GM12878 (cell line): ENCODE results near the gene SMIM5. TPM values are rescaled to one million over a fixed set of nuclear protein-coding genes. Genes with fewer than 3 reads are reported as not detected.

ENCODE experiments used
- ATAC-seq: fragments of 200-7000 bp; cut with Tn5 transposase; 3 replicates; pipeline ENCODE4 v1.9.1; 2020; ENCODE audit warnings: mild to moderate bottlenecking, moderate library complexity
- BruUV-seq: library from RNA; stranded (reverse); fragments of 400-500 nt; replicated peaks from 2 replicates; lab custom pipeline; 2021; lab: Mats Ljungman, UMichigan
- CTCF ChIA-PET: fragments of 300-600 bp; sonication (Branson Sonifier 250); formaldehyde crosslinking; extraction: SDS; loops from one replicate; lab custom pipeline; 2021; ENCODE audit warnings: inconsistent platforms; lab: Yijun Ruan, JAX
- POLR2A ChIA-PET: fragments of 350-600 bp; formaldehyde crosslinking; extraction: SDS; loops from one replicate; lab custom pipeline; 2021; ENCODE audit warnings: inconsistent platforms; lab: Charles Lee
- RAD21 ChIA-PET: fragments of 300-600 bp; sonication (Branson Sonifier 250); formaldehyde crosslinking; loops from one replicate; lab custom pipeline; 2023; ENCODE audit warnings: antibody characterized with exemption; ENCODE audit not compliant: unreplicated experiment; lab: Charles Lee
- SMC1A ChIA-PET: fragments of 300-600 bp; sonication (Branson Sonifier 250); formaldehyde crosslinking; loops from one replicate; lab custom pipeline; 2023; ENCODE audit not compliant: unreplicated experiment, uncharacterized antibody; lab: Charles Lee
- DNase-seq: peaks from one replicate; pipeline ENCODE4 v3.0.0-alpha.2; 2011; ENCODE audit warnings: low read depth, low spot score
- FAIRE-seq: peaks from 3 replicates; lab custom pipeline; 2011; peaks lifted over from hg19 to GRCh38; lab: Jason Lieb, UNC
- H2AFZ ChIP-seq: 2 replicates; pipeline ENCODE4 v1.6.0; 2011; ENCODE audit warnings: low read depth, low read length, control low read depth; ENCODE audit not compliant: control insufficient read depth
- H3K27ac ChIP-seq: 2 replicates; pipeline ENCODE4 v1.5.1; 2011; ENCODE audit warnings: control low read depth; ENCODE audit not compliant: control insufficient read depth, insufficient read depth
- H3K27me3 ChIP-seq, 2 experiments: replicated peaks in 1 of 2; 2 replicates each; pipeline versions ENCODE4 v1.6.0 to v1.6.1; 2011; ENCODE audit warnings: low read length in 1 of 2; ENCODE audit not compliant: control insufficient read depth in 2 of 2, insufficient read depth in 2 of 2
- H3K36me3 ChIP-seq, 2 experiments: 2 replicates each; pipeline ENCODE4 v1.5.1; 2011; ENCODE audit warnings: low read length in 1 of 2; ENCODE audit not compliant: control insufficient read depth in 2 of 2, insufficient read depth in 2 of 2
- H3K4me1 ChIP-seq: 2 replicates; pipeline ENCODE4 v1.6.1; 2011; ENCODE audit warnings: mild to moderate bottlenecking, low read length, moderate library complexity, mixed read lengths; ENCODE audit not compliant: control insufficient read depth, insufficient read depth
- H3K4me2 ChIP-seq: 2 replicates; pipeline ENCODE4 v1.6.0; 2011; ENCODE audit warnings: control low read depth; ENCODE audit not compliant: control insufficient read depth, insufficient read depth
- H3K4me3 ChIP-seq: fragments of 200-600 bp; sonication (generic); 2 replicates; pipeline ENCODE4 v1.5.1; 2016
- H3K79me2 ChIP-seq: 2 replicates; pipeline ENCODE4 v1.6.0; 2011; ENCODE audit warnings: low read length; ENCODE audit not compliant: control insufficient read depth, insufficient read depth
- H3K9ac ChIP-seq: 2 replicates; pipeline ENCODE4 v1.8.0; 2011; ENCODE audit warnings: low read length, control low read depth, mixed read lengths; ENCODE audit not compliant: control insufficient read depth, insufficient read depth
- H3K9me3 ChIP-seq: replicated peaks from 3 replicates; pipeline ENCODE4 v1.5.1; 2011; ENCODE audit warnings: mild to moderate bottlenecking, low read length; ENCODE audit not compliant: control insufficient read depth, insufficient read depth
- H4K20me1 ChIP-seq: 2 replicates; pipeline ENCODE4 v1.6.0; 2011; ENCODE audit not compliant: control insufficient read depth, insufficient read depth
- JUNB ChIP-seq: IDR thresholded peaks from 2 replicates; pipeline ENCODE4 v1.6.1; 2016; ENCODE audit warnings: antibody characterized with exemption, mild to moderate bottlenecking
- RELB ChIP-seq: fragments of 450-650 bp; IDR thresholded peaks from 2 replicates; pipeline ENCODE4 v1.6.1; 2017; ENCODE audit warnings: low read depth, mild to moderate bottlenecking, moderate library complexity
- SIX5 ChIP-seq: IDR thresholded peaks from 2 replicates; pipeline ENCODE4 v1.6.1; 2011; ENCODE audit warnings: mild to moderate bottlenecking, low read depth, low read length, moderate library complexity; ENCODE audit not compliant: severe bottlenecking
- SMARCA5 ChIP-seq: fragments of 450-650 bp; IDR thresholded peaks from 2 replicates; pipeline ENCODE4 v1.6.1; 2017; ENCODE audit warnings: mild to moderate bottlenecking
- STAT3 ChIP-seq: IDR thresholded peaks from 2 replicates; pipeline ENCODE4 v1.6.1; 2011; ENCODE audit warnings: low read depth, low read length, improper control_type of control experiment
- SUZ12 ChIP-seq: fragments of 200-600 bp; sonication (generic); IDR thresholded peaks from one replicate; pipeline ENCODE4 v1.6.1; 2018; ENCODE audit warnings: antibody characterized with exemption, mild to moderate bottlenecking; ENCODE audit not compliant: unreplicated experiment
- WGBS: methylation state at CpG from one replicate; pipeline ENCODE4 v1.1.6; 2016; ENCODE audit warnings: low lambda C conversion rate; ENCODE audit not compliant: insufficient replicate concordance, insufficient coverage; ENCODE audit errors: missing lambda C conversion rate; 5-methylcytosine and 5-hydroxymethylcytosine counted together
- in situ Hi-C: fragments of 300-500 bp; cut with MboI; formaldehyde crosslinking; loops from 9 replicates; pipeline ENCODE4 v1.14.3; 2018; ENCODE audit warnings: mixed read lengths
- intact Hi-C: fragments of 100-400 bp; cut with micrococcal nuclease; formaldehyde crosslinking; loops from one replicate; pipeline ENCODE4 v1.14.2; 2022; ENCODE audit not compliant: unreplicated experiment
- polyA plus RNA-seq, 11 experiments: library from polyadenylated mRNA; depleted of rRNA in 4 of 11; unstranded in 6 of 11; stranded (reverse) in 5 of 11; fragments of >200 nt; fragmentation: Nextera tagmentation in 4 of 11; fragmentation: Illumina TruSeq in 1 of 11; extraction: Ambion mirVana in 4 of 11; extraction: Trizol in 1 of 11; gene quantifications; 1 replicate in 1 of 11; 2 replicates in 10 of 11; pipeline versions ENCODE4 v1.2.1 to v1.2.3, GENCODE V29; 2011 to 2016; ENCODE audit warnings: inconsistent platforms in 2 of 11, missing spikeins in 2 of 11, low read depth in 1 of 11
- total RNA-seq, 4 experiments: library from RNA; depleted of rRNA in 3 of 4; stranded (reverse); fragments of >200 nt in 3 of 4; fragmentation: Illumina TruSeq in 1 of 4; extraction: Trizol in 1 of 4; gene quantifications; 2 replicates each; pipeline versions ENCODE4 v1.2.1 to v1.2.3, GENCODE V29; 2013 to 2021

Gene SMIM5
- total and polyA plus RNA-seq, 10 of the 15 experiments (the other 5 are each of a cell fraction or from before 2014, with no cell fraction given) = 0.08 to 0.11 TPM; not detected in 8

DNA sequence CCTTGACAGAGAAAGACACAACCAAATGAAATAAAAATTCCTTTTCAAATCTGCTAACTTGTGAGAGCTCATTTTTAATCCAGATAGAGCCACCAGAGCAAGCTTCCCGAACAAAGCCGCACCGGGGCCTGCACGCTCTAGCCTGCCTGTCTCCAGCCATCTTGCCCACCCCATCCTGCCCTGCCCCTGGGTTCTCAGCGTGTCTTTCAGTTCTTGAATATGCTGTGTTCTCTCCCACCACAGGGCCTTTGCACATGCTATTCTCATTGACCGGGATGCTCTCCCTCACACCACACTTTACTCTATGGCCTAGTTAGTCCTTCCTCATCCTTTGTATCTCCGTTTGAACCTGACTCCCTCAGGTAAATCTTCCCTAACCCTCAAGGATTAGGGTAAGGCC, 14.7 kb downstream of the SMIM5 start:
- no peak for FAIRE-seq
- WGBS = 99% methylated on average over 7 of the region's 7 CpGs

DNA sequence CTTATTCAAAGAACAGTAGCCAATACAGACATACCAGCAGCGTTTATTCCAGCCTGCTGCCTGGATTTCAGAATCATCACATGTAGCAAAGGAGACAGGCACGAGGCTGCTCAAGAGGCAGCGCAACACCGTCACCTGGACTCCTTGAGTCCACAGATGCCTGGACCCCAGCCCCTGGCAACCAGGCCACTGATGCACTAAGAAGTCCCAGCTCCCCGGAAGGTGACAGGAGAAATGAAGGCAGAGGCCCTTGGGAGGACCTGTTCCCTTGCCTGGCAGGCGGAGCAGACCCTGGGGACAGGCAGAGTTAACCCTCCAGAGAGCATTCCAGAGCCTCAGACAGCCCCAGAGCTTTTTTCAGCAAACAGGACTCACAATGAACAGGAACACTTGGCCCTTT, 16.5 kb downstream of the SMIM5 start:
- H3K9me3 ChIP-seq = no peaks in the 10 kb centered on the region
- peaks cover 19% of the 10 kb centered on the region for H3K4me1 ChIP-seq
- no peak overlapping the region for H3K4me3 ChIP-seq
- CTCF ChIA-PET = interaction anchor here (0.8 to 19.5 kb wide), 4 partner anchors 12 to 98 kb away, joined by 3 to 349 read pairs (median 46); partner anchors contain the start of gene SMIM5
- in situ Hi-C loops = no loop called here
- H2AFZ ChIP-seq = no peak overlapping the region
- H3K36me3 ChIP-seq = peaks cover 3 to 14% of the 10 kb centered on the region in 2 experiments; a peak in 3 of 4 replicates
- H4K20me1 ChIP-seq = no peaks in the 10 kb centered on the region
- no TSS peak for BruUV-seq
- SMC1A ChIA-PET = interaction anchor here (2.2 kb wide), 1 partner anchor 17 kb away, joined by 12 read pairs; the partner anchor contains the start of gene SMIM5
- WGBS = 98% methylated on average over 6 of the region's 6 CpGs
- POLR2A ChIA-PET = no interaction called here
- TF ChIP-seq SIX5 = no peak
- TF ChIP-seq JUNB = no peak
- TF ChIP-seq RELB = no peak
- no peak overlapping the region for H3K9ac ChIP-seq
- RAD21 ChIA-PET = interaction anchor here (1.3 kb wide), 1 partner anchor 17 kb away, joined by 3 read pairs; no protein-coding TSS in a partner anchor
- ATAC-seq (no peak), FAIRE-seq (no peak), DNase-seq (no peak)
- no peaks in the 10 kb centered on the region for H3K79me2 ChIP-seq
- H3K27me3 ChIP-seq = no peaks in the 10 kb centered on the region
- no peak overlapping the region for H3K4me2 ChIP-seq
- intact Hi-C loops = no loop called here
- H3K27ac ChIP-seq = no peak overlapping the region

More for the DNA sequence above, 14.7 kb downstream of the SMIM5 start:
- in situ Hi-C loops = no loop called here
- H4K20me1 ChIP-seq = no peaks in the 10 kb centered on the region
- no peaks in the 10 kb centered on the region for H3K79me2 ChIP-seq
- H3K9ac ChIP-seq = no peak overlapping the region
- H2AFZ ChIP-seq = no peak overlapping the region
- intact Hi-C loops = no loop called here
- RAD21 ChIA-PET = interaction anchor here (0.6 kb wide), 1 partner anchor 14 kb away, joined by 4 read pairs; no protein-coding TSS in a partner anchor
- POLR2A ChIA-PET = interaction anchor here (0.7 kb wide), 1 partner anchor 524 kb away, joined by 4 read pairs; no protein-coding TSS in a partner anchor
- H3K27me3 ChIP-seq = no peaks in the 10 kb centered on the region
- no peak overlapping the region for H3K4me3 ChIP-seq
- peaks cover 16% of the 10 kb centered on the region for H3K4me1 ChIP-seq
- no peak overlapping the region for H3K4me2 ChIP-seq
- TF ChIP-seq SMARCA5 (peak; percentile 21; the same call in 1 of the 2 replicates), SUZ12 (no peak), STAT3 (no peak)
- TF ChIP-seq, all 136 proteins: peak for 1
- Histone ChIP-seq H3K27ac (no peak overlapping the region), H3K9me3 (no peaks in the 10 kb centered on the region), H3K36me3 (peaks cover 3 to 14% of the 10 kb centered on the region in 2 experiments; a peak in 3 of 4 replicates)
- BruUV-seq = no TSS peak
- ChIA-PET CTCF (interaction anchor here (0.7 to 19.5 kb wide), 4 partner anchors 15 to 192 kb away, joined by 3 to 349 read pairs (median 52); partner anchors contain the start of gene SMIM5), SMC1A (interaction anchor here (0.7 to 4.5 kb wide), 3 partner anchors 9 to 178 kb away, joined by 3 to 28 read pairs (median 3); partner anchors contain the start of gene SMIM5)
- DNase-seq (no peak), ATAC-seq (no peak)
